Measurements from ENCODE around the gene PEDS1. TPM values are rescaled to one million over a fixed set of nuclear protein-coding genes. Genes with fewer than 3 reads are reported as not detected.

Gene PEDS1
- total and polyA plus RNA-seq, 2 of the 8 experiments (the other 6 are each of a cell fraction or from before 2014, with no cell fraction given): 28.9 to 75.9 TPM

GRCh38 chr20:50124496-50124895 is 29.0 kb downstream of the PEDS1 start:
- Histone ChIP-seq H3K23me2 (ENCODE audit: low read depth, low read length) (no peaks in the 10 kb centered on the region), H4K20me1 (replicated peaks in 1 of 2; ENCODE audit: control insufficient read depth in 1 of 2, insufficient read depth in 2 of 2, low read length in 2 of 2) (peaks cover 3 to 10% of the 10 kb centered on the region in 2 experiments), H3K4me3 (ENCODE audit: extremely low read depth in 1 of 4, insufficient read depth in 2 of 4, low read depth in 3 of 4, low read length in 4 of 4) (no peak overlapping the region), H2BK12ac (ENCODE audit: low read depth, low read length) (no peak overlapping the region), H4K8ac (ENCODE audit: extremely low read depth, insufficient read depth, low read length) (no peak overlapping the region), H2BK120ac (replicated peaks; ENCODE audit: low read depth, low read length) (no peak overlapping the region), H3K9me3 (ENCODE audit: insufficient read depth in 2 of 2, low read depth in 1 of 2, low read length in 1 of 2) (no peaks in the 10 kb centered on the region), H3K14ac (ENCODE audit: insufficient read length) (no peak overlapping the region), H3K4me2 (ENCODE audit: insufficient read depth in 1 of 2, low read depth in 2 of 2, low read length in 2 of 2) (no peak overlapping the region), H2BK15ac (ENCODE audit: low read length) (no peak overlapping the region), H3K23ac (ENCODE audit: insufficient read length) (no peak overlapping the region), H3K27ac (ENCODE audit: low read depth, low read length) (no peak overlapping the region), H3K9ac (replicated peaks in 1 of 4; ENCODE audit: extremely low read depth in 1 of 4, low read depth in 3 of 4, low read length in 3 of 4) (no peak overlapping the region), H3K4ac (replicated peaks; ENCODE audit: insufficient read length, low read depth, low read length) (no peak overlapping the region), H2AK5ac (ENCODE audit: low read depth, low read length) (no peak overlapping the region), H3K4me1 (replicated peaks in 1 of 4; ENCODE audit: control insufficient read depth in 3 of 4, insufficient read depth in 4 of 4, low read length in 3 of 4) (peaks cover 0 to 2% (median 0%) of the 10 kb centered on the region in 4 experiments; a peak in 2 of 7 replicates), H4K5ac (ENCODE audit: insufficient read length, low read depth, low read length) (no peak overlapping the region), H2AFZ (ENCODE audit: low read length) (no peak overlapping the region), H3K79me2 (ENCODE audit: control insufficient read depth in 1 of 2, insufficient read depth in 2 of 2, low read length in 2 of 2) (no peaks in the 10 kb centered on the region), H3K79me1 (ENCODE audit: low read depth, low read length) (no peaks in the 10 kb centered on the region; the same call in 1 of the 2 replicates), H3K36me3 (ENCODE audit: control insufficient read depth in 2 of 4, insufficient read depth in 4 of 4, low read length in 3 of 4) (peaks cover 4 to 34% (median 23%) of the 10 kb centered on the region in 4 experiments; a peak in 7 of 8 replicates), H3K18ac (ENCODE audit: extremely low read depth, low read length) (no peak overlapping the region), H2BK5ac (ENCODE audit: low read depth, low read length) (no peak overlapping the region), H2BK20ac (ENCODE audit: low read length) (no peak overlapping the region), H4K91ac (replicated peaks; ENCODE audit: insufficient read length, low read length) (no peak overlapping the region), H3K56ac (replicated peaks; ENCODE audit: insufficient read length, low read depth, low read length) (no peak overlapping the region), H3K27me3 (replicated peaks in 1 of 4; ENCODE audit: control insufficient read depth in 3 of 4, extremely low read depth in 1 of 4, insufficient read depth in 3 of 4, low read length in 3 of 4) (no peaks in the 10 kb centered on the region)
- no peak for DNase-seq (ENCODE audit: low read depth in 1 of 2, low spot score in 2 of 2)
- POLR2A ChIA-PET (ENCODE audit: partially characterized antibody): interaction anchor here (0.8 to 1.4 kb wide), 4 partner anchors 11 to 144 kb away, joined by 3 read pairs; partner anchors contain the start of gene UBE2V1
- no peak for FAIRE-seq
- CTCF ChIA-PET (ENCODE audit: partially characterized antibody): interaction anchor here (1.9 to 13.0 kb wide), 6 partner anchors 7 to 54 kb away, joined by 4 to 208 read pairs (median 116); partner anchors contain the start of gene PEDS1
- 99% methylated on average over 8 of the region's 9 CpGs; no CpG with 5 or more reads in 1 of the 2 experiments for WGBS, 2 experiments (ENCODE audit: extremely low coverage in 1 of 2, insufficient coverage in 1 of 2, insufficient read length in 1 of 2, insufficient replicate concordance in 2 of 2, low coverage in 1 of 2, low lambda C conversion rate in 2 of 2, missing lambda C conversion rate in 1 of 2)
- TF ChIP-seq BRCA1 (IDR thresholded peaks at IDR 0.05; ENCODE audit: low read depth, low read length) (no peak), FOSL1 (IDR thresholded peaks at IDR 0.05; ENCODE audit: insufficient read depth, low read depth, low read length) (no peak), RBBP5 (IDR thresholded peaks at IDR 0.05; ENCODE audit: borderline replicate concordance, low read depth, low read length) (no peak), KDM5A (IDR thresholded peaks at IDR 0.05; ENCODE audit: low read length) (no peak), BCL11A (IDR thresholded peaks at IDR 0.05; ENCODE audit: low read depth in 2 of 2, low read length in 2 of 2) (no peak), JUN (IDR thresholded peaks at IDR 0.05; ENCODE audit: low read depth, low read length) (no peak), ATF2 (IDR thresholded peaks at IDR 0.05; ENCODE audit: low read length) (no peak), SAP30 (IDR thresholded peaks at IDR 0.05; ENCODE audit: insufficient read depth, insufficient replicate concordance, low read length) (no peak), TAF1 (IDR thresholded peaks at IDR 0.05; ENCODE audit: low read depth, low read length) (no peak), POLR2A (IDR thresholded peaks at IDR 0.05; ENCODE audit: control extremely low read depth in 1 of 2, low read depth in 2 of 2, low read length in 2 of 2) (no peak), CTBP2 (IDR thresholded peaks at IDR 0.05; ENCODE audit: borderline replicate concordance, insufficient read depth, insufficient read length, low read length) (no peak), ASH2L (IDR thresholded peaks at IDR 0.05; ENCODE audit: low read length) (no peak), JUND (IDR thresholded peaks at IDR 0.05; ENCODE audit: low read length) (no peak)
